ENCODE measurements around the gene GRN.
"Not testable (repeated sequence)": the region's sequence is repeated elsewhere in the genome, so short reads cannot be mapped to it uniquely, and the experiment has no call there.

Gene GRN

GRCh38 chr17:44361292-44362260 lies 16.5 kb downstream of the GRN start:
- H3K27ac ChIP-seq (ENCODE audit: insufficient read depth, low read depth, low read length, poor library complexity, severe bottlenecking) = no peak overlapping the region
- H3K27me3 ChIP-seq (ENCODE audit: control insufficient read depth, insufficient read depth, low read length, poor library complexity, severe bottlenecking) = peaks cover 15% of the 10 kb centered on the region
- H3K9me3 ChIP-seq (ENCODE audit: control insufficient read depth, low read length) = no peaks in the 10 kb centered on the region
- peaks cover 26% of the 10 kb centered on the region for H3K4me1 ChIP-seq (ENCODE audit: control insufficient read depth, insufficient read depth, low read length)
- peaks cover 5% of the 10 kb centered on the region for H3K36me3 ChIP-seq (ENCODE audit: control insufficient read depth, insufficient read depth, low read length)
- peak overlapping the region; percentile 93 for H3K4me3 ChIP-seq (ENCODE audit: insufficient read depth, low read depth, low read length)
- WGBS, 2 experiments = 46 to 56% methylated on average over 9 to 11 of the region's 11 CpGs

- Histone ChIP-seq H3K27me3 (ENCODE audit: control insufficient read depth, insufficient read depth, low read length, poor library complexity, severe bottlenecking) (peaks cover 15% of the 10 kb centered on the region), H3K36me3 (ENCODE audit: control insufficient read depth, insufficient read depth, low read length) (peaks cover 5% of the 10 kb centered on the region), H3K4me3 (ENCODE audit: insufficient read depth, low read depth, low read length) (peak overlapping the region; percentile 93), H3K9me3 (ENCODE audit: control insufficient read depth, low read length) (no peaks in the 10 kb centered on the region), H3K27ac (ENCODE audit: insufficient read depth, low read depth, low read length, poor library complexity, severe bottlenecking) (no peak overlapping the region), H3K4me1 (ENCODE audit: control insufficient read depth, insufficient read depth, low read length) (peaks cover 26% of the 10 kb centered on the region)
- 13 to 23% methylated on average over 7 to 9 of the region's 11 CpGs for WGBS, 2 experiments
Measured at GRCh38 chr17:44362459-44362948, 17.4 kb downstream of the GRN start.

DNA sequence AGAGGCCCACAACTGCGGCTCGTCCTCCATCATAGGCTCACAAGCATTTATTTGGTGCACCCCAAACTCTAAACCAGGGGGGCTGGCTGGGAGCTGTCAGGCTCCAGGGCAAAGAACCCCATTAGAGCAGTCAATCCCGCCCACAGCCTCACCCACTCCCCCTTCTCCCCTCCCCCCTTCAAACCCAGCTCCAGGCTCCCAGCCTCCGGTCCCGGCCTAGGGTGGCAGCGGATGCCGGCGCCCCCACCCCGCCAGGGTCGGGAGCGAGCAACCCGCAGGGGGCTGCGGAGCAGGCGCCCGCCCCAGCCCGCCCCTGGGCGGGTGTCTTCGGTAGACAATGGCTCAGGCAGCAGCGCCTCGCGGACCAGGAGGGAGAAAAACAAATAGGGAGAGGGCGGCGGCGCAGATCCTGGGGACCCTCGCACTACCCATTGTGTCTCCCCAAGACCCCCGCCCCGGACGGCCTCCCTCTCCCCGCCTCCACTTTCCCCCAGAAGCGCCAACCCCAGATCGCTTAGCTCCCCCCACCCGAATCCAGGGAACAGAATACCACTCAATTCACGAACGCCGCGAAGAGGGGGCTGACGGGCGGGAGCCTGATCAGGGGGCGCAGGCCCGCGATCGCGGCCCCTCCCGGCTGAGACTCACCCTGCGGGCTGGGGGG lies 18.0 kb downstream of the GRN start:
- Histone ChIP-seq H3K4me1 (ENCODE audit: control insufficient read depth, insufficient read depth, low read length) (peaks cover 26% of the 10 kb centered on the region), H3K36me3 (ENCODE audit: control insufficient read depth, insufficient read depth, low read length) (peaks cover 5% of the 10 kb centered on the region), H3K9me3 (ENCODE audit: control insufficient read depth, low read length) (no peaks in the 10 kb centered on the region), H3K27me3 (ENCODE audit: control insufficient read depth, insufficient read depth, low read length, poor library complexity, severe bottlenecking) (peaks cover 15% of the 10 kb centered on the region), H3K4me3 (ENCODE audit: insufficient read depth, low read depth, low read length) (peak overlapping the region; percentile 93), H3K27ac (ENCODE audit: insufficient read depth, low read depth, low read length, poor library complexity, severe bottlenecking) (no peak overlapping the region)
- WGBS, 2 experiments = 0 to 1% methylated on average over 45 of the region's 45 CpGs

DNA sequence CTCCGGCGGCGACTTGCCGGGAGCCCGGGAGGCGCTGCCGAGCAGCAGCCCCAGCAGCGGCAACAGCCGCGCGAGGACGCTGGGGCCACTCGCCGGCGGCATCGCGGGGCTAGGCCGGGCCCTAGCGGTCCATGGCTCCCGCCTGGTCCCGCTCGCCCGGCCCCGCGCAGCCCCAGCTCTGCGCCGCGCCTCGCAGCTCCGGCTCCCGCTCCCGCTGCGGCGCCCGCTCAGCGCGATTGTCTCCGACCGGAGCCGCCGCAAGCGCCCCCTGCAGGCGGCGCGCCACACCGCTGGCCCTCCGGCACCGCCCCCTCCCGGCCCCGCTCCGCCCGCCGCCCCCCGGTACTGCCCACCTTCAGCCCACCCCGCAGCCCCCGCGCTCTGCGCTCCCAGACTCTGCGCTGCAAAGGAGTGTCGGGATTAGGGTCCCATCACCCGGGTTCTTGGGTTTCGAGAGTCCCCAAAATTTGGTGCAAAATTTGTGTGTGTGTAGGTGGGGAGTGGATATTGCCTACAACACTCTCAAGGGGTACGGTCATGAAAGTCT lies 18.6 kb downstream of the GRN start, which contains the start of gene FAM171A2:
Gene FAM171A2, minus strand, starts transcription at position 241 of the 547 bp plus-strand sequence. Its CDS starts 139 bp downstream, at position 102.
- Histone ChIP-seq H3K27me3 (ENCODE audit: control insufficient read depth, insufficient read depth, low read length, poor library complexity, severe bottlenecking) (peaks cover 15% of the 10 kb centered on the region), H3K4me1 (ENCODE audit: control insufficient read depth, insufficient read depth, low read length) (peaks cover 26% of the 10 kb centered on the region), H3K4me3 (ENCODE audit: insufficient read depth, low read depth, low read length) (peak within 1 kb of the TSS; percentile 93), H3K27ac (ENCODE audit: insufficient read depth, low read depth, low read length, poor library complexity, severe bottlenecking) (no peak within 1 kb of the TSS), H3K9me3 (ENCODE audit: control insufficient read depth, low read length) (no peaks in the 10 kb centered on the region), H3K36me3 (ENCODE audit: control insufficient read depth, insufficient read depth, low read length) (peaks cover 4% of the 10 kb centered on the region)
- 1% methylated on average over 63 of the region's 63 CpGs for WGBS, 2 experiments

DNA sequence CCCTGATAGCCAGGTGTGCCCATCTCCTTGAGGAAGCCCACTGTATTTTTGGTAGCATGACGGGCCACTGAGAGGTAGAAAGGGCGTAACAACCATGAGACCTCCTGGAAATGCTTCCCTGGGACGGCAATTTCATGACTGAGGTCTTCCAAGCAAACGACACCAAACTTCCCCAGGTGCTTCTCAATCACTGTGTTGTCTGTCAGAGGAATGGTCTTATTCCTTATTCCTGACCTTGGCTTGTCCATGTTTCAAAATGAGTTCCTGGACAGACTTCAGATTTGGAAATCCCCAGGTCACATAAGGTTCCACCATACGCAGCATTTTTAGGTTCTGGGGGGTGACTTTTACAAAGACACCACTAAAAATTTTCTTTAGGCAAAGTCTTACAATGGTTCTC lies 19.9 kb downstream of the GRN start:
- 91 to 94% methylated on average over 5 of the region's 5 CpGs for WGBS, 2 experiments
- H3K27ac ChIP-seq (ENCODE audit: insufficient read depth, low read depth, low read length, poor library complexity, severe bottlenecking); H3K4me3 ChIP-seq (ENCODE audit: insufficient read depth, low read depth, low read length); H3K36me3 ChIP-seq (ENCODE audit: control insufficient read depth, insufficient read depth, low read length); H3K9me3 ChIP-seq (ENCODE audit: control insufficient read depth, low read length): not testable (repeated sequence)
- Histone ChIP-seq H3K27me3 (ENCODE audit: control insufficient read depth, insufficient read depth, low read length, poor library complexity, severe bottlenecking) (peaks cover 15% of the 10 kb centered on the region), H3K4me1 (ENCODE audit: control insufficient read depth, insufficient read depth, low read length) (peaks cover 26% of the 10 kb centered on the region)

GRCh38 chr17:44367231-44367979 lies 22.3 kb downstream of the GRN start:
- 94 to 95% methylated on average over 7 of the region's 7 CpGs for WGBS, 2 experiments
- no peak overlapping the region for H3K4me3 ChIP-seq (ENCODE audit: insufficient read depth, low read depth, low read length)
- peaks cover 3% of the 10 kb centered on the region for H3K4me1 ChIP-seq (ENCODE audit: control insufficient read depth, insufficient read depth, low read length)
- no peak overlapping the region for H3K27ac ChIP-seq (ENCODE audit: insufficient read depth, low read depth, low read length, poor library complexity, severe bottlenecking)
- no peaks in the 10 kb centered on the region for H3K36me3 ChIP-seq (ENCODE audit: control insufficient read depth, insufficient read depth, low read length)
- H3K27me3 ChIP-seq (ENCODE audit: control insufficient read depth, insufficient read depth, low read length, poor library complexity, severe bottlenecking) = peaks cover 15% of the 10 kb centered on the region
- no peaks in the 10 kb centered on the region for H3K9me3 ChIP-seq (ENCODE audit: control insufficient read depth, low read length)

GRCh38 chr17:44368391-44369243 lies 23.5 kb downstream of the GRN start:
- H3K4me3 ChIP-seq (ENCODE audit: insufficient read depth, low read depth, low read length); H3K4me1 ChIP-seq (ENCODE audit: control insufficient read depth, insufficient read depth, low read length); H3K9me3 ChIP-seq (ENCODE audit: control insufficient read depth, low read length); H3K27ac ChIP-seq (ENCODE audit: insufficient read depth, low read depth, low read length, poor library complexity, severe bottlenecking); H3K36me3 ChIP-seq (ENCODE audit: control insufficient read depth, insufficient read depth, low read length): not testable (repeated sequence)
- peaks cover 15% of the 10 kb centered on the region for H3K27me3 ChIP-seq (ENCODE audit: control insufficient read depth, insufficient read depth, low read length, poor library complexity, severe bottlenecking)
- 95 to 97% methylated on average over 42 of the region's 42 CpGs for WGBS, 2 experiments

- not testable (repeated sequence) for H3K27ac ChIP-seq (ENCODE audit: insufficient read depth, low read depth, low read length, poor library complexity, severe bottlenecking); H3K4me3 ChIP-seq (ENCODE audit: insufficient read depth, low read depth, low read length); H3K4me1 ChIP-seq (ENCODE audit: control insufficient read depth, insufficient read depth, low read length); H3K9me3 ChIP-seq (ENCODE audit: control insufficient read depth, low read length); H3K36me3 ChIP-seq (ENCODE audit: control insufficient read depth, insufficient read depth, low read length)
- 62 to 71% methylated on average over 17 of the region's 17 CpGs for WGBS, 2 experiments
- peaks cover 15% of the 10 kb centered on the region for H3K27me3 ChIP-seq (ENCODE audit: control insufficient read depth, insufficient read depth, low read length, poor library complexity, severe bottlenecking)
Measured at GRCh38 chr17:44369414-44370023, 24.4 kb downstream of the GRN start.

DNA sequence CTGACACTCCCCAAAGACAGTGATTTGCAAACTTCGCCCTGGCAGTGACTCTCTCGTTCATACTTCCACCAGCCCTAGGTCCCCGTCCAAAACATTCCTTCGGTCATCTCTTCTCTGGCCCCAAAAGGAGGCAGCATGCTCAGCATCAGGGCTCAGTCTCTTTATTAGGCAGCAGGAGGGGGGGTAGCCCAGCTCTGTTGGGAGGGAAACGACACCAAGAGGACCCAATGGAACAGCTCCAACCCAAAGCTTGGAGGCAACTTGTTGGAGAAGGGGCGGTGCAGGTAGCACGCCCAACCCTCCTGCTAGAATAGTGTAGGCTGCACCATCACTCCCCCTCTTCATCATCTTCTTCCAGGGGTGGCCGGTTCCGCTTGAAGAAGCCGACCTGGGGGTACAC lies 26.9 kb downstream of the GRN start:
- H3K27ac ChIP-seq (ENCODE audit: insufficient read depth, low read depth, low read length, poor library complexity, severe bottlenecking) = no peak overlapping the region
- 84 to 89% methylated on average over 10 of the region's 10 CpGs for WGBS, 2 experiments
- peaks cover 5% of the 10 kb centered on the region for H3K4me1 ChIP-seq (ENCODE audit: control insufficient read depth, insufficient read depth, low read length)
- no peak overlapping the region for H3K4me3 ChIP-seq (ENCODE audit: insufficient read depth, low read depth, low read length)
- H3K27me3 ChIP-seq (ENCODE audit: control insufficient read depth, insufficient read depth, low read length, poor library complexity, severe bottlenecking) = no peaks in the 10 kb centered on the region
- H3K36me3 ChIP-seq (ENCODE audit: control insufficient read depth, insufficient read depth, low read length) = no peaks in the 10 kb centered on the region
- H3K9me3 ChIP-seq (ENCODE audit: control insufficient read depth, low read length) = no peaks in the 10 kb centered on the region
